ENCODE results near the gene MCL1. TPM values are rescaled to one million over a fixed set of nuclear protein-coding genes. Genes with fewer than 3 reads are reported as not detected.

MCL1 gene
- total and polyA plus RNA-seq, 10 of the 15 experiments (the other 5 are each of a cell fraction or from before 2014, with no cell fraction given), result 18.1 to 148 (median 86.4) TPM

DNA sequence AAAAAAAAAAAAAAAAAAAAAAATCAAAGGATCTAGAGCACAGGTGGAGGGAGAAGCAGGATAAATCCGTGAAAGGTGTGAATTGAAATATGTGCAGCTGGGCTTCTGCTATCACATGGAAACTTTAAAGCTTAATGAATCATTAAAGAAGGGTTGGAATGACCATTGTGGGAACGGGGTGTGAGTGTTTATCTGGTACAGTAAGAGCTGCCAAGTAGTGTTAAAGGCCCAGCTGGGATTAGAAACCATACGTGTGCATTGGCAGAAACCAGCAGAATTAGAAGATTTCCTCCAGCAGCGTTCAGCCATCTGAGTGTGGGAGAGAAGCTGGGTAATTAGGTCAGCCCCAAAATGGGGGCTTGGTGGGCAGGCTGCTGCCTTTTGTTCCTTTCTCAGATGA is 50.4 kb downstream of the MCL1 start (continued):
- TF ChIP-seq REST (IDR thresholded peaks at IDR 0.05; ENCODE audit: low read depth, low read length), result no peak
- TF ChIP-seq ZNF274 (IDR thresholded peaks at IDR 0.05; ENCODE audit: insufficient read depth, insufficient read length), result no peak
- TF ChIP-seq, protein P1, sequence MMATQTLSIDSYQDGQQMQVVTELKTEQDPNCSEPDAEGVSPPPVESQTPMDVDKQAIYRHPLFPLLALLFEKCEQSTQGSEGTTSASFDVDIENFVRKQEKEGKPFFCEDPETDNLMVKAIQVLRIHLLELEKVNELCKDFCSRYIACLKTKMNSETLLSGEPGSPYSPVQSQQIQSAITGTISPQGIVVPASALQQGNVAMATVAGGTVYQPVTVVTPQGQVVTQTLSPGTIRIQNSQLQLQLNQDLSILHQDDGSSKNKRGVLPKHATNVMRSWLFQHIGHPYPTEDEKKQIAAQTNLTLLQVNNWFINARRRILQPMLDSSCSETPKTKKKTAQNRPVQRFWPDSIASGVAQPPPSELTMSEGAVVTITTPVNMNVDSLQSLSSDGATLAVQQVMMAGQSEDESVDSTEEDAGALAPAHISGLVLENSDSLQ (IDR thresholded peaks at IDR 0.05), result no peak
- TF ChIP-seq SMC3 (IDR thresholded peaks at IDR 0.05; ENCODE audit: borderline replicate concordance, low read length), result no peak
- no peak for TF ChIP-seq CHD1 (IDR thresholded peaks at IDR 0.05; ENCODE audit: low read depth, low read length)

- ATAC-seq (no peak), DNase-seq (ENCODE audit: low read depth, low spot score) (no peak), FAIRE-seq (no peak)
- H4K20me1 ChIP-seq (ENCODE audit: control insufficient read depth, insufficient read depth), result no peaks in the 10 kb centered on the region
- H3K4me3 ChIP-seq, result no peak overlapping the region
- intact Hi-C loops (cut with micrococcal nuclease; ENCODE audit: unreplicated experiment), result no loop called here
- H3K4me1 ChIP-seq (ENCODE audit: control insufficient read depth, insufficient read depth, low read length), result no peaks in the 10 kb centered on the region; the same call in 1 of the 2 replicates
- no peaks in the 10 kb centered on the region for H3K36me3 ChIP-seq (ENCODE audit: control insufficient read depth in 2 of 2, insufficient read depth in 2 of 2, low read length in 1 of 2)
- no peaks in the 10 kb centered on the region for H3K27me3 ChIP-seq (replicated peaks in 1 of 2; ENCODE audit: control insufficient read depth in 2 of 2, insufficient read depth in 2 of 2, low read length in 1 of 2)
- no peak for TF ChIP-seq CHD2 (IDR thresholded peaks at IDR 0.05; ENCODE audit: borderline replicate concordance, low read depth, low read length)
- CTCF ChIA-PET, result interaction anchor here (0.9 kb wide), 1 partner anchor 520 kb away, joined by 3 read pairs; no protein-coding TSS in a partner anchor
- H3K79me2 ChIP-seq (ENCODE audit: control insufficient read depth, insufficient read depth, low read length), result no peaks in the 10 kb centered on the region
- no TSS peak for BruUV-seq (replicated peaks)
- H3K4me2 ChIP-seq (ENCODE audit: control insufficient read depth, insufficient read depth), result no peak overlapping the region
- in situ Hi-C loops (cut with MboI), result no loop called here
- no peak overlapping the region for H3K27ac ChIP-seq (ENCODE audit: control insufficient read depth, insufficient read depth)
- SMC1A ChIA-PET (ENCODE audit: uncharacterized antibody, unreplicated experiment), result interaction anchor here (0.7 kb wide), 1 partner anchor 77 kb away, joined by 5 read pairs; no protein-coding TSS in a partner anchor
- 35% methylated on average over 1 of the region's 1 CpG for WGBS (ENCODE audit: insufficient coverage, insufficient replicate concordance, low lambda C conversion rate, missing lambda C conversion rate)
- H2AFZ ChIP-seq (ENCODE audit: control insufficient read depth, low read depth, low read length), result no peak overlapping the region
- POLR2A ChIA-PET, result interaction anchor here (0.6 to 1.0 kb wide), 2 partner anchors 9 to 302 kb away, joined by 3 to 4 read pairs; no protein-coding TSS in a partner anchor
- H3K9ac ChIP-seq (ENCODE audit: control insufficient read depth, insufficient read depth, low read length), result no peak overlapping the region
- H3K9me3 ChIP-seq (replicated peaks; ENCODE audit: control insufficient read depth, insufficient read depth, low read length), result no peaks in the 10 kb centered on the region
- RAD21 ChIA-PET (ENCODE audit: unreplicated experiment), result no interaction called here
Observed at GRCh38 chr1:150528196-150528595, 51.2 kb downstream of the MCL1 start.
